ENCODE measurements around the gene ALG1.

ALG1 gene

DNA sequence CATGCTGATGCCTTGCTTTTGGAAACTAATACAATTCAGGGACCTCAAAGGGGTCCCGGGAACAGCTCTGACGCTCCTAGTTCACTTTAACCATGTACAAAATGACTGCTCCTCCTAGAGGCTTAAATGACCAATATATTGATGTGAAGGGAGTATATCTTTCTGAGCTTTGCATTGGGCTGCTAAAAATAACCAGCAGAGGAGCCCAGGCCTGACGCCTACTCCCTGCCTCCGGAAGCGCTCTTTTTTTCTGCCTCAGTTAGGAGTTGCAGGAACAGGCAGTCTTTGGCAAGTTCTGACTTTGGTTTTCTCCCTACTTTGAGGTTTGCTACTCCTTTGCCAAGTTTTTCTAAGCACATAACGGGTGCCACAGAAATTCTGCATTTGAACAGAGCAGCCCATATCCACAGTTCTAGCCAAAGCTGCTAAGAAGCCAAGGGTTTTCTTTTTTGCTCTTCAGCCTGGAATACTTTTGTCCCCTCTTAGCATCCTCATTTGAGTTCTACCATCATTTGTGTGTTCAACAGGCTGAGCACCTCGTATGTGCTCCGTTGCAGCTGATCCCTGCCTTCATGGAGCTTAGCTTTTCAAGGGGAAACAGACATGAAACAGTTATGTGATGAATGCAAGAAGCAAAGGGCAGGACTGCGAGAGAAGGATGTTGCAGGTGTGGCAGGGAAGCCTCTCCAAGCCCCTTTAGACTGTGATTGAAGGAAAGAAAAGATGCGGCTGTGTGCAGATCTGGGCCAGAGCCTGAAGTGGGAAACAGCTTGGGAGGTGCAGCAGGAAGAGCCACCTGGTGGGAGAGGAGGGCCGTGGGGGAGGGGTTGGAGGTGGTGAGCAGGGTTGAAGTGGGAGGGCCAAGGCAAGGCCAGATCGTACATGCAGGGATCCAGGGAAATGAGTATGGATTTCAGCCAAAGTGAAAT lies 35.2 kb upstream of the ALG1 start:
- ATAC-seq, result no peak
- TF ChIP-seq ARNTL (CRISPR knock-in tag; IDR thresholded peaks at IDR 0.05; ENCODE audit: borderline replicate concordance, low read depth) (no peak), TOX (CRISPR knock-in tag; IDR thresholded peaks at IDR 0.05; ENCODE audit: borderline replicate concordance) (no peak), PPARA (CRISPR knock-in tag; IDR thresholded peaks at IDR 0.05; ENCODE audit: borderline replicate concordance) (no peak), ZFP30 (CRISPR knock-in tag; IDR thresholded peaks at IDR 0.05) (no peak), ZNF8 (CRISPR knock-in tag; IDR thresholded peaks at IDR 0.05) (no peak), ZNF70 (CRISPR knock-in tag; IDR thresholded peaks at IDR 0.05) (no peak), GLIS3 (CRISPR knock-in tag; IDR thresholded peaks at IDR 0.05) (no peak), ZNF565 (CRISPR knock-in tag; conservative IDR thresholded peaks at IDR 0.05; ENCODE audit: low read depth) (no peak), ESRRG (CRISPR knock-in tag; IDR thresholded peaks at IDR 0.05) (no peak), BACH2 (CRISPR knock-in tag; IDR thresholded peaks at IDR 0.05; ENCODE audit: borderline replicate concordance) (no peak), ZC3H10 (CRISPR knock-in tag; IDR thresholded peaks at IDR 0.05) (no peak), ISL1 (CRISPR knock-in tag; IDR thresholded peaks at IDR 0.05) (no peak)
- TF ChIP-seq, protein P1, sequence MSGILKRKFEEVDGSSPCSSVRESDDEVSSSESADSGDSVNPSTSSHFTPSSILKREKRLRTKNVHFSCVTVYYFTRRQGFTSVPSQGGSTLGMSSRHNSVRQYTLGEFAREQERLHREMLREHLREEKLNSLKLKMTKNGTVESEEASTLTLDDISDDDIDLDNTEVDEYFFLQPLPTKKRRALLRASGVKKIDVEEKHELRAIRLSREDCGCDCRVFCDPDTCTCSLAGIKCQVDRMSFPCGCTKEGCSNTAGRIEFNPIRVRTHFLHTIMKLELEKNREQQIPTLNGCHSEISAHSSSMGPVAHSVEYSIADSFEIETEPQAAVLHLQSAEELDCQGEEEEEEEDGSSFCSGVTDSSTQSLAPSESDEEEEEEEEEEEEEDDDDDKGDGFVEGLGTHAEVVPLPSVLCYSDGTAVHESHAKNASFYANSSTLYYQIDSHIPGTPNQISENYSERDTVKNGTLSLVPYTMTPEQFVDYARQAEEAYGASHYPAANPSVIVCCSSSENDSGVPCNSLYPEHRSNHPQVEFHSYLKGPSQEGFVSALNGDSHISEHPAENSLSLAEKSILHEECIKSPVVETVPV (CRISPR knock-in tag; IDR thresholded peaks at IDR 0.05), result no peak
- TF ChIP-seq, protein P2, sequence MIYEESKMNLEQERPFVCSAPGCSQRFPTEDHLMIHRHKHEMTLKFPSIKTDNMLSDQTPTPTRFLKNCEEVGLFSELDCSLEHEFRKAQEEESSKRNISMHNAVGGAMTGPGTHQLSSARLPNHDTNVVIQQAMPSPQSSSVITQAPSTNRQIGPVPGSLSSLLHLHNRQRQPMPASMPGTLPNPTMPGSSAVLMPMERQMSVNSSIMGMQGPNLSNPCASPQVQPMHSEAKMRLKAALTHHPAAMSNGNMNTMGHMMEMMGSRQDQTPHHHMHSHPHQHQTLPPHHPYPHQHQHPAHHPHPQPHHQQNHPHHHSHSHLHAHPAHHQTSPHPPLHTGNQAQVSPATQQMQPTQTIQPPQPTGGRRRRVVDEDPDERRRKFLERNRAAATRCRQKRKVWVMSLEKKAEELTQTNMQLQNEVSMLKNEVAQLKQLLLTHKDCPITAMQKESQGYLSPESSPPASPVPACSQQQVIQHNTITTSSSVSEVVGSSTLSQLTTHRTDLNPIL (CRISPR knock-in tag; IDR thresholded peaks at IDR 0.05; ENCODE audit: low read depth), result no peak
- TF ChIP-seq, protein P3, sequence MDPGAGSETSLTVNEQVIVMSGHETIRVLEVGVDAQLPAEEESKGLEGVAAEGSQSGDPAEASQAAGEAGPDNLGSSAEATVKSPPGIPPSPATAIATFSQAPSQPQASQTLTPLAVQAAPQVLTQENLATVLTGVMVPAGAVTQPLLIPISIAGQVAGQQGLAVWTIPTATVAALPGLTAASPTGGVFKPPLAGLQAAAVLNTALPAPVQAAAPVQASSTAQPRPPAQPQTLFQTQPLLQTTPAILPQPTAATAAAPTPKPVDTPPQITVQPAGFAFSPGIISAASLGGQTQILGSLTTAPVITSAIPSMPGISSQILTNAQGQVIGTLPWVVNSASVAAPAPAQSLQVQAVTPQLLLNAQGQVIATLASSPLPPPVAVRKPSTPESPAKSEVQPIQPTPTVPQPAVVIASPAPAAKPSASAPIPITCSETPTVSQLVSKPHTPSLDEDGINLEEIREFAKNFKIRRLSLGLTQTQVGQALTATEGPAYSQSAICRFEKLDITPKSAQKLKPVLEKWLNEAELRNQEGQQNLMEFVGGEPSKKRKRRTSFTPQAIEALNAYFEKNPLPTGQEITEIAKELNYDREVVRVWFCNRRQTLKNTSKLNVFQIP (CRISPR knock-in tag; IDR thresholded peaks at IDR 0.05; ENCODE audit: borderline replicate concordance, low read depth), result no peak

DNA sequence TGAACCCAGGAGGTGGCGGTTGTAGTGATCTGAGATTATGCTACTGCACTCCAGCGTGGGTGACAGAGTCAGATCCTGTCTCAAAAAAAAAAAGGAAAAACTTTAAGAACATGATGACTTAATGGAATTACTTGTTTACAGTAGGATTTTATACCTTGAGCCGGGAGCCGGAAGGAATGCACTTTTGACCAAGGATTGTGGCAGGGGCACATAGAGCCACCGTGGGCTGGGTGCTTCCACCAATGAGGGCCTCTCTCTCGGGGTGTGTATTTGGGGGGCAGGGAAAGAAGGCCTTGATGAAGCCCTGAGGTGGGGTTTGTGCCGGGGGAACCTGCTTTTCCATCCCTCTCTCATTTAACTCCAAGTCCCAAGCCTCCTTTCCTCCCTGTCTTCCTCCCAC lies 31.2 kb upstream of the ALG1 start:
- TF ChIP-seq ESRRG (CRISPR knock-in tag; IDR thresholded peaks at IDR 0.05), result no peak
- TF ChIP-seq BACH2 (CRISPR knock-in tag; IDR thresholded peaks at IDR 0.05; ENCODE audit: borderline replicate concordance), result no peak
- no peak for TF ChIP-seq ZFP30 (CRISPR knock-in tag; IDR thresholded peaks at IDR 0.05)
- TF ChIP-seq TCF4 (CRISPR knock-in tag; IDR thresholded peaks at IDR 0.05; ENCODE audit: borderline replicate concordance), result no peak
- TF ChIP-seq ZC3H10 (CRISPR knock-in tag; IDR thresholded peaks at IDR 0.05), result no peak
- TF ChIP-seq, protein P2 (CRISPR knock-in tag; IDR thresholded peaks at IDR 0.05; ENCODE audit: low read depth), result no peak
- TF ChIP-seq, protein P4, sequence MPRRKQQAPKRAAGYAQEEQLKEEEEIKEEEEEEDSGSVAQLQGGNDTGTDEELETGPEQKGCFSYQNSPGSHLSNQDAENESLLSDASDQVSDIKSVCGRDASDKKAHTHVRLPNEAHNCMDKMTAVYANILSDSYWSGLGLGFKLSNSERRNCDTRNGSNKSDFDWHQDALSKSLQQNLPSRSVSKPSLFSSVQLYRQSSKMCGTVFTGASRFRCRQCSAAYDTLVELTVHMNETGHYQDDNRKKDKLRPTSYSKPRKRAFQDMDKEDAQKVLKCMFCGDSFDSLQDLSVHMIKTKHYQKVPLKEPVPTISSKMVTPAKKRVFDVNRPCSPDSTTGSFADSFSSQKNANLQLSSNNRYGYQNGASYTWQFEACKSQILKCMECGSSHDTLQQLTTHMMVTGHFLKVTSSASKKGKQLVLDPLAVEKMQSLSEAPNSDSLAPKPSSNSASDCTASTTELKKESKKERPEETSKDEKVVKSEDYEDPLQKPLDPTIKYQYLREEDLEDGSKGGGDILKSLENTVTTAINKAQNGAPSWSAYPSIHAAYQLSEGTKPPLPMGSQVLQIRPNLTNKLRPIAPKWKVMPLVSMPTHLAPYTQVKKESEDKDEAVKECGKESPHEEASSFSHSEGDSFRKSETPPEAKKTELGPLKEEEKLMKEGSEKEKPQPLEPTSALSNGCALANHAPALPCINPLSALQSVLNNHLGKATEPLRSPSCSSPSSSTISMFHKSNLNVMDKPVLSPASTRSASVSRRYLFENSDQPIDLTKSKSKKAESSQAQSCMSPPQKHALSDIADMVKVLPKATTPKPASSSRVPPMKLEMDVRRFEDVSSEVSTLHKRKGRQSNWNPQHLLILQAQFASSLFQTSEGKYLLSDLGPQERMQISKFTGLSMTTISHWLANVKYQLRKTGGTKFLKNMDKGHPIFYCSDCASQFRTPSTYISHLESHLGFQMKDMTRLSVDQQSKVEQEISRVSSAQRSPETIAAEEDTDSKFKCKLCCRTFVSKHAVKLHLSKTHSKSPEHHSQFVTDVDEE (CRISPR knock-in tag; IDR thresholded peaks at IDR 0.05), result no peak
- TF ChIP-seq, protein P5, sequence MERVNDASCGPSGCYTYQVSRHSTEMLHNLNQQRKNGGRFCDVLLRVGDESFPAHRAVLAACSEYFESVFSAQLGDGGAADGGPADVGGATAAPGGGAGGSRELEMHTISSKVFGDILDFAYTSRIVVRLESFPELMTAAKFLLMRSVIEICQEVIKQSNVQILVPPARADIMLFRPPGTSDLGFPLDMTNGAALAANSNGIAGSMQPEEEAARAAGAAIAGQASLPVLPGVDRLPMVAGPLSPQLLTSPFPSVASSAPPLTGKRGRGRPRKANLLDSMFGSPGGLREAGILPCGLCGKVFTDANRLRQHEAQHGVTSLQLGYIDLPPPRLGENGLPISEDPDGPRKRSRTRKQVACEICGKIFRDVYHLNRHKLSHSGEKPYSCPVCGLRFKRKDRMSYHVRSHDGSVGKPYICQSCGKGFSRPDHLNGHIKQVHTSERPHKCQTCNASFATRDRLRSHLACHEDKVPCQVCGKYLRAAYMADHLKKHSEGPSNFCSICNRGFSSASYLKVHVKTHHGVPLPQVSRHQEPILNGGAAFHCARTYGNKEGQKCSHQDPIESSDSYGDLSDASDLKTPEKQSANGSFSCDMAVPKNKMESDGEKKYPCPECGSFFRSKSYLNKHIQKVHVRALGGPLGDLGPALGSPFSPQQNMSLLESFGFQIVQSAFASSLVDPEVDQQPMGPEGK (CRISPR knock-in tag; IDR thresholded peaks at IDR 0.05; ENCODE audit: borderline replicate concordance), result no peak
- TF ChIP-seq OSR1 (CRISPR knock-in tag; IDR thresholded peaks at IDR 0.05), result no peak
- no peak for TF ChIP-seq PPARA (CRISPR knock-in tag; IDR thresholded peaks at IDR 0.05; ENCODE audit: borderline replicate concordance)
- no peak for TF ChIP-seq CSDC2 (CRISPR knock-in tag; IDR thresholded peaks at IDR 0.05)
- no peak for TF ChIP-seq ZFP3 (CRISPR knock-in tag; IDR thresholded peaks at IDR 0.05)
- TF ChIP-seq GLIS3 (CRISPR knock-in tag; IDR thresholded peaks at IDR 0.05), result no peak
- TF ChIP-seq ZNF70 (CRISPR knock-in tag; IDR thresholded peaks at IDR 0.05), result no peak
- no peak for TF ChIP-seq TOX (CRISPR knock-in tag; IDR thresholded peaks at IDR 0.05; ENCODE audit: borderline replicate concordance)
- TF ChIP-seq, protein P3 (CRISPR knock-in tag; IDR thresholded peaks at IDR 0.05; ENCODE audit: borderline replicate concordance, low read depth), result no peak
- TF ChIP-seq ARNTL (CRISPR knock-in tag; IDR thresholded peaks at IDR 0.05; ENCODE audit: borderline replicate concordance, low read depth), result no peak
- no peak for ATAC-seq

Measured in SK-N-SH treated with all-trans-retinoic acid at 6 μM for 48 hours (cell line).